DND-41 (cell line): ENCODE measurements around the gene C16orf74.

Experiments
- CTCF ChIP-seq: IDR thresholded peaks from 2 replicates; pipeline ENCODE4 v1.5.1; 2012; ENCODE audit warnings: borderline replicate concordance, low read length, moderate library complexity, mild to moderate bottlenecking; ENCODE audit not compliant: poor library complexity, severe bottlenecking; ENCODE audit errors: extremely low read depth
- EZH2 ChIP-seq: IDR thresholded peaks from 3 replicates; pipeline ENCODE4 v1.6.1; 2012; ENCODE audit warnings: borderline replicate concordance, low read depth, mild to moderate bottlenecking, moderate library complexity, low read length, inconsistent platforms; ENCODE audit not compliant: severe bottlenecking

DNA sequence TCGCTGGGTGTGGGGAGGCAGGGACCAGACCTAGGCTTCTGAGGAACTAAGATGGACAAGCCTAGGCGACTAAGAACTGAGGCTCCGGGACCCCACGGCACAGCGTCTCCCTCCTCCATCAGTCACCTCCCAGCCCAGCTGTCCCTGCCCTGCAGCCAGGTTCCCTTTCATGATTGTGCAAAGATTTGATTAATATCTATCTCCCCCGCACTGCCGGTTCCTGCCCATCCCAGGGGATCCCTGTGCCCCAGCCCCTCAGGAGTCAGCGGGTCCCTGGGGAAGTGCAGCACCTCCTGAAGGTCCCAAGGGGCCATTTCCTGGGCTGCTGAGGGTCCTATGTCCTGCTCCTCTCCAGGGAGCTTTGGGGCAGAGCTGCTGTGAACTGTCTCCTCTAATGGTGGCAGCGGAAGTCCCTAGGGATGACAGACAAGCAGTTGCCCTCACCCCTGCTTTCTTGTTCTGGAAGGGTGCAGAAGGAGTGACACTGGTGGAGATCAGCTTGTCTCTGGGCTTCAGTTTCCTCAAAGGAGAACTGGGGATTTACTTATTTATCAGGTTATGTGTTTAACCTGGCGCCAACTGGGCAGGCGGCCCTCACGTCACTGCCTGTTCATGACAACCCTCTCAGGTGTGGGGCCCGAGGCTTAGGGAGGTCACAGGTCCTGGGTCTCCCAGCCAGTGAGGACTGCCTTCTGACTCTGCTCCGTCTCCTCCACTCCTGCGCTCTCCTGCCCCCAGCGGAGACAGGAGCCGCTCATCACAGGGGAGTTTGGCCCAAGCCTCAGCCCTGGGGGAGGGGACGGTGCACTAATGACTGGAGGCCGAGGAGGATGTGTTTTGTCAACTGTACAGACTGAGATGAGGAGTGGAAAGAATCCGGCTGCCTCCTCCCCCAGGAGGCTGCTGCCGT is 1.9 kb upstream of the C16orf74 start:
- TF ChIP-seq CTCF (no peak), EZH2 (no peak)
